Muscle of leg (tissue), 11 donors: ENCODE data around the gene KRT35. TPM values are rescaled to one million over a fixed set of nuclear protein-coding genes. Genes with fewer than 3 reads are reported as not detected.
"Not testable (repeated sequence)": the region's sequence is repeated elsewhere in the genome, so short reads cannot be mapped to it uniquely, and the experiment has no call there.

Experiments
- DNase-seq: peaks from one replicate; pipeline ENCODE4 v3.0.0; 2013
- H3K27ac ChIP-seq: one replicate; pipeline ENCODE4 v1.5.1; 2013; ENCODE audit warnings: mild to moderate bottlenecking, low read length, control low read depth
- H3K27me3 ChIP-seq: one replicate; pipeline ENCODE4 v1.6.1; 2013; ENCODE audit warnings: low read length; ENCODE audit not compliant: control insufficient read depth, insufficient read depth
- H3K36me3 ChIP-seq: one replicate; pipeline ENCODE4 v1.6.1; 2013; ENCODE audit warnings: low read length; ENCODE audit not compliant: control insufficient read depth, insufficient read depth
- H3K4me1 ChIP-seq: one replicate; pipeline ENCODE4 v1.6.1; 2013; ENCODE audit warnings: low read length; ENCODE audit not compliant: control insufficient read depth, insufficient read depth
- H3K4me3 ChIP-seq: one replicate; pipeline ENCODE4 v1.5.1; 2013; ENCODE audit warnings: low read length, control low read depth
- H3K9me3 ChIP-seq: replicated peaks from 2 replicates; pipeline ENCODE4 v1.6.1; 2013; ENCODE audit warnings: low read depth, low read length; ENCODE audit not compliant: control insufficient read depth
- WGBS: methylation state at CpG from one replicate; pipeline ENCODE4 v1.1.5; 2013; ENCODE audit warnings: missing lambda C conversion rate; ENCODE audit not compliant: insufficient coverage; 5-methylcytosine and 5-hydroxymethylcytosine counted together
- polyA plus RNA-seq, 8 donors: library from polyadenylated mRNA; unstranded; fragments of 120-200 nt; gene quantifications; one replicate each; pipeline versions ENCODE4 v1.2.1 to v1.2.3, GENCODE V29; 2013; ENCODE audit warnings: inconsistent platforms in 1 of 8, low replicate concordance in 1 of 8; ENCODE audit not compliant: insufficient read length in 8 of 8, insufficient read depth in 1 of 8
- total RNA-seq: library from RNA; stranded (reverse); fragments of 120-200 nt; gene quantifications from one replicate; pipeline ENCODE4 v1.2.4, GENCODE V29; 2013

KRT35 gene
- total and polyA plus RNA-seq, 9 donors: 0.08 TPM; not detected in 8

GRCh38 chr17:41442739-41443138 is 38.2 kb downstream of the KRT35 start:
- Histone ChIP-seq H3K4me1 (no peaks in the 10 kb centered on the region), H3K36me3 (no peaks in the 10 kb centered on the region), H3K27ac (no peak overlapping the region), H3K4me3 (no peak overlapping the region), H3K9me3 (no peaks in the 10 kb centered on the region), H3K27me3 (peaks cover 8% of the 10 kb centered on the region)
- DNase-seq: no peak
- WGBS: 86% methylated on average over 1 of the region's 4 CpGs

DNA sequence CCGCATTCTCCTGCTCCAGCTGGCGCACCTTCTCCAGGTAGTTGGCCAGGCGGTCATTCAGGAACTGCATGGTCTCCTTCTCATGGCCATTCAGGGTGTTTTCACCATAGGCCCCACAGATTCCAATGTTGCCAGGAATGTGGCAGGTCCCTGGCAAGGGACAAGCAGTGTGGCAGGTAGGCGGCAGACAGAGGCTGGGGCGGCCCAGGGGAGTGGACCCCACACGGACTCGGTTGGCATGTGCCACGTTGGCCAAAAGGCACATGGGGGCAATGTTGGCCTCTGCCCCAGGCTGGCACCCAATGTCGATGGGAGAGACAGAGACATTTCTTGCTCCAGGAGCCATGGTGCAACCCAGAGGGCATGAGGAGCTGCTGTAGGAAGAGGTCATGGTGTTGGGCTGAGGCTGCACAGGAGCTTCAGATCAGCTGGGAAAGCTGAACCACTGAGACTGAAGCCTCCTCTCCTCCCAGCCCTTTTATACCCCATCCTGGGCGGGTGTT is 40.4 kb downstream of the KRT35 start, which contains the start of gene KRT38:
Gene KRT38, minus strand, starts transcription at position 453 of the 503 bp plus-strand sequence. Its CDS starts 62 bp downstream, at position 391.
- no peaks in the 10 kb centered on the region for H3K9me3 ChIP-seq
- no peak within 1 kb of the TSS for H3K27ac ChIP-seq
- no peak for DNase-seq
- peaks cover 8% of the 10 kb centered on the region for H3K27me3 ChIP-seq
- H3K4me3 ChIP-seq: no peak within 1 kb of the TSS
- no peaks in the 10 kb centered on the region for H3K4me1 ChIP-seq
- H3K36me3 ChIP-seq: no peaks in the 10 kb centered on the region
- WGBS: 96% methylated on average over 4 of the region's 10 CpGs

DNA sequence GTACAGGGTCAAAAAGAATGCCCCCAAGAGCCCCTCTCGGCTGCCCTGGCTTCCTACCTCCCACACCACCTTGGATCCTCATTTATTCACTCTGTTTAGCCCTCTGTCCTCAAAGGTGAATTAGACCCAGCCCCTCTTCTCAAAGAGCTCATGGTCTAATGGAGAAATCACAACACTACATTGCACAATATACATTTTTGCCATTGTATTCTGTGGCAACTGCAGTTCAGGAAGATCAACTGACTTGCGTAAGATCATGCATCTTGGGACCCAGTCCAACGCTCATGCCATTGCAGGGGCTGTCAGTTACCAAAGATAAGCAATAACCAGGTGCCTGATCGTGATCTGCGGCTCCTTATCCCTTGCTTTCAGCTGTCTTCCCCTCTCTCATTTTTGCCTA is 41.6 kb downstream of the KRT35 start:
- 84% methylated on average over 4 of the region's 5 CpGs for WGBS
- H3K4me3 ChIP-seq: no peak overlapping the region
- no peaks in the 10 kb centered on the region for H3K4me1 ChIP-seq
- H3K27ac ChIP-seq: no peak overlapping the region
- DNase-seq: no peak
- H3K9me3 ChIP-seq: no peaks in the 10 kb centered on the region
- peaks cover under 1% of the 10 kb centered on the region for H3K27me3 ChIP-seq
- H3K36me3 ChIP-seq: no peaks in the 10 kb centered on the region

- H3K27ac ChIP-seq: no peak overlapping the region
- H3K9me3 ChIP-seq: no peaks in the 10 kb centered on the region
- no peaks in the 10 kb centered on the region for H3K27me3 ChIP-seq
- 83% methylated on average over 7 of the region's 9 CpGs for WGBS
- DNase-seq: no peak
- H3K4me1 ChIP-seq: no peaks in the 10 kb centered on the region
- H3K36me3 ChIP-seq: no peaks in the 10 kb centered on the region
- no peak overlapping the region for H3K4me3 ChIP-seq
Measured at GRCh38 chr17:41437769-41438168, 43.2 kb downstream of the KRT35 start.

GRCh38 chr17:41437254-41437653 is 43.7 kb downstream of the KRT35 start:
- Histone ChIP-seq H3K9me3 (no peaks in the 10 kb centered on the region), H3K4me1 (no peaks in the 10 kb centered on the region), H3K4me3 (no peak overlapping the region), H3K27ac (no peak overlapping the region), H3K36me3 (no peaks in the 10 kb centered on the region), H3K27me3 (no peaks in the 10 kb centered on the region)
- DNase-seq: no peak
- 80% methylated on average over 7 of the region's 7 CpGs for WGBS

- Histone ChIP-seq H3K36me3 (no peaks in the 10 kb centered on the region), H3K9me3 (no peaks in the 10 kb centered on the region), H3K27ac (no peak overlapping the region), H3K4me1 (no peaks in the 10 kb centered on the region), H3K4me3 (no peak overlapping the region), H3K27me3 (no peaks in the 10 kb centered on the region)
- 37% methylated on average over 2 of the region's 5 CpGs for WGBS
- DNase-seq: peak; percentile 17
Measured at GRCh38 chr17:41434415-41434814, 46.5 kb downstream of the KRT35 start.

DNA sequence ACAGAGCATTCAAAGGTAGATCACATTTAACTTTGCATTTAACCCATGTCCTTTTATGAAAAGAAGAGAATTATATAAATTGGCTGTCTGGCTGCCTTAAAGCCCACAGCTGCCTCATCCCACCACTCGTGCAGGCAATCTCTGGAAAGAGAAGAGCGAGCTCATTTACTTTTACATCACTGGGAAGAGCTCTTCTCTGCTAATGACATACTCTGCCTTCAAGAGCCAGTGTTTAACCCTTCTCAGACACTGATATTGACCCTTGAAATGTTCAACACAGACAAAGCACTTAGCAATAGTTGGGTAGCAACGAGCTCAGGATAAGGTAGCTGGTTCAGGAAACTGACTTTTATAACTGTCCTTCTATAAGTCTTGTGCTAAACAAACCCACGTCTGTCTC is 46.9 kb downstream of the KRT35 start:
- Histone ChIP-seq H3K27ac (no peak overlapping the region), H3K4me1 (no peaks in the 10 kb centered on the region)
- no peak for DNase-seq

GRCh38 chr17:41433586-41433985 is 47.4 kb downstream of the KRT35 start:
- WGBS: no CpG with 5 or more reads among the region's 4 CpGs
- DNase-seq: no peak
- Histone ChIP-seq H3K4me3 (no peak overlapping the region), H3K27ac (no peak overlapping the region), H3K27me3 (no peaks in the 10 kb centered on the region), H3K9me3 (no peaks in the 10 kb centered on the region), H3K4me1 (no peaks in the 10 kb centered on the region), H3K36me3 (no peaks in the 10 kb centered on the region)

More for the DNA sequence above, 46.9 kb downstream of the KRT35 start:
- WGBS: 20% methylated on average over 3 of the region's 4 CpGs
- no peaks in the 10 kb centered on the region for H3K9me3 ChIP-seq
- no peaks in the 10 kb centered on the region for H3K36me3 ChIP-seq
- H3K27me3 ChIP-seq: no peaks in the 10 kb centered on the region
- H3K4me3 ChIP-seq: no peak overlapping the region

- H3K27me3 ChIP-seq: not testable (repeated sequence)
- 77% methylated on average over 8 of the region's 9 CpGs for WGBS
Measured at GRCh38 chr17:41430376-41430775, 50.6 kb downstream of the KRT35 start.

DNA sequence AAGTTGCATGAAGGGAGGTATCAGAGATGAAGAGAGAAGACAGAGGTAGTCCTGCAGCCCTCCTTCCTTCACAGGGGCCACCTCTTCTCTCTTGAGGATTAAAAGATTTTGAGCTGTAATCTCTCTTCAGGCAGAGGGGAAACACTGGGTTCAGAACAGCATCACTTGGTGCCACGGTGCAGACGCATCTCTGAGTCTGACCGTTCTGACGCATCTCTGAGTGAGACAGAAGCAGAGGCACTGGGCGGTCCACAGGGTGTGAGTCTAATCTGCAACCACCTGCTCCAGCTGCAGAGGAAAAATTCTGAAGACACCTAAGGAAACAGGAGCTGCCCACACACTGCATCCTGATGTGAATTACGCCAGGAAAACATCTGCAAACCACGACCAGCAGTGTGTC is 51.3 kb downstream of the KRT35 start:
- DNase-seq: no peak
- Histone ChIP-seq H3K27ac (no peak overlapping the region), H3K36me3 (no peaks in the 10 kb centered on the region), H3K4me3 (no peak overlapping the region), H3K9me3 (no peaks in the 10 kb centered on the region), H3K4me1 (no peaks in the 10 kb centered on the region), H3K27me3 (no peaks in the 10 kb centered on the region)
- 73% methylated on average over 5 of the region's 7 CpGs for WGBS

More at GRCh38 chr17:41430376-41430775, 50.6 kb downstream of the KRT35 start:
- not testable (repeated sequence) for H3K4me1 ChIP-seq, DNase-seq, H3K9me3 ChIP-seq, H3K4me3 ChIP-seq, H3K36me3 ChIP-seq, H3K27ac ChIP-seq
